ENCODE results near the gene SRGAP3. TPM values are rescaled to one million over a fixed set of nuclear protein-coding genes. Genes with fewer than 3 reads are reported as not detected.

SRGAP3 gene
- total and polyA plus RNA-seq, 7 donors = 0.69 to 7.7 (median 5.8) TPM

DNA sequence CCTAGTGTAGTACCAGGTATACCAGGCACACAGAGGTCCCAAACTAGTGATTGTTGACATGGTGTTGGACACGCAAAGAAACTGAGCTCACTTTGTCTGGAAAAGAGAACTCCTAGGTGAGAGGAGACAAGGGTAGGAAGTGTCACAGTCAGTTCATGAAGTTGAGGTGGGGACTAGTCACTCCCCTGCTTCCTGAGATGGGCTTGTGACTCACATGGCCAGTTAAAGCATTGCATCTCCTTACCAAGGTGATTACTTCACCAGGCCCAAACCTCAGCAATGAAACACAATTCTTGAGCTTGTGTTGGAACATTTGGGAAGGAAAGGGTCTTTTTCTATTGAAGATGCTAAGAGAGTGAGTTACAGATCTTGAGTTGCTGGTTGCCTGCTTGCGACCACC lies 236.9 kb downstream of the SRGAP3 start:
- H3K9me3 ChIP-seq = no peaks in the 10 kb centered on the region
- no peak overlapping the region for H3K4me3 ChIP-seq
- TF ChIP-seq POLR2A (IDR thresholded peaks at IDR 0.05) (no peak), EP300 (IDR thresholded peaks at IDR 0.05) (no peak), POLR2AphosphoS5 (IDR thresholded peaks at IDR 0.05) (no peak), CTCF (IDR thresholded peaks at IDR 0.05) (no peak)
- intact Hi-C loops (cut with DNase I) = no loop called here
- H3K36me3 ChIP-seq = peaks cover 0 to 6% (median 0%) of the 10 kb centered on the region in 4 donors
- H3K27me3 ChIP-seq = no peaks in the 10 kb centered on the region
- H3K4me1 ChIP-seq = no peaks in the 10 kb centered on the region
- H3K27ac ChIP-seq = no peak overlapping the region
- no peak for DNase-seq
- WGBS, 2 donors = 92 to 96% methylated on average over 2 of the region's 2 CpGs

GRCh38 chr3:9009976-9010545 lies 239.4 kb downstream of the SRGAP3 start:
- WGBS, 2 donors = 94 to 96% methylated on average over 11 of the region's 11 CpGs
- Histone ChIP-seq H3K27ac (no peak overlapping the region), H3K9me3 (no peaks in the 10 kb centered on the region), H3K4me3 (no peak overlapping the region), H3K27me3 (no peaks in the 10 kb centered on the region), H3K36me3 (peaks cover 0 to 6% (median 0%) of the 10 kb centered on the region in 4 donors), H3K4me1 (no peaks in the 10 kb centered on the region)
- intact Hi-C loops (cut with DNase I) = no loop called here
- TF ChIP-seq POLR2A (IDR thresholded peaks at IDR 0.05) (no peak), POLR2AphosphoS5 (IDR thresholded peaks at IDR 0.05) (no peak)
- DNase-seq = no peak

GRCh38 chr3:9008550-9009255 lies 240.7 kb downstream of the SRGAP3 start:
- no peak for DNase-seq
- no peak overlapping the region for H3K27ac ChIP-seq
- 73 to 74% methylated on average over 6 of the region's 6 CpGs for WGBS, 2 donors
- TF ChIP-seq POLR2AphosphoS5 (IDR thresholded peaks at IDR 0.05) (no peak), EP300 (IDR thresholded peaks at IDR 0.05) (no peak), CTCF (IDR thresholded peaks at IDR 0.05) (no peak), POLR2A (IDR thresholded peaks at IDR 0.05) (no peak)
- no peaks in the 10 kb centered on the region for H3K9me3 ChIP-seq
- peaks cover 0 to 6% (median 0%) of the 10 kb centered on the region in 4 donors for H3K36me3 ChIP-seq
- H3K4me1 ChIP-seq = no peaks in the 10 kb centered on the region
- H3K27me3 ChIP-seq = no peaks in the 10 kb centered on the region
- intact Hi-C loops (cut with DNase I) = no loop called here
- H3K4me3 ChIP-seq = no peak overlapping the region

GRCh38 chr3:9007928-9008327 lies 241.5 kb downstream of the SRGAP3 start:
- intact Hi-C loops (cut with DNase I) = no loop called here
- DNase-seq = no peak
- Histone ChIP-seq H3K36me3 (peaks cover 0 to 6% (median 0%) of the 10 kb centered on the region in 4 donors), H3K9me3 (no peaks in the 10 kb centered on the region), H3K4me1 (no peaks in the 10 kb centered on the region), H3K27me3 (no peaks in the 10 kb centered on the region), H3K4me3 (no peak overlapping the region), H3K27ac (no peak overlapping the region)
- TF ChIP-seq EP300 (IDR thresholded peaks at IDR 0.05) (no peak), CTCF (IDR thresholded peaks at IDR 0.05) (no peak), POLR2A (IDR thresholded peaks at IDR 0.05) (no peak), POLR2AphosphoS5 (IDR thresholded peaks at IDR 0.05) (no peak)
- WGBS, 2 donors = 88 to 93% methylated on average over 2 of the region's 2 CpGs

- Histone ChIP-seq H3K27ac (no peak overlapping the region), H3K4me3 (no peak overlapping the region), H3K27me3 (no peaks in the 10 kb centered on the region), H3K4me1 (no peaks in the 10 kb centered on the region), H3K9me3 (no peaks in the 10 kb centered on the region), H3K36me3 (peaks cover 0 to 6% (median 0%) of the 10 kb centered on the region in 4 donors)
- intact Hi-C loops (cut with DNase I) = no loop called here
- WGBS, 2 donors = 83 to 93% methylated on average over 2 of the region's 2 CpGs
- no peak for TF ChIP-seq CTCF (IDR thresholded peaks at IDR 0.05)
- no peak for TF ChIP-seq POLR2A (IDR thresholded peaks at IDR 0.05)
- TF ChIP-seq POLR2AphosphoS5 (IDR thresholded peaks at IDR 0.05) = no peak
- TF ChIP-seq EP300 (IDR thresholded peaks at IDR 0.05) = no peak
- no peak for DNase-seq
Observed at GRCh38 chr3:9007213-9007612, 242.2 kb downstream of the SRGAP3 start.
